ENCODE measurements around the gene IREB2.

GRCh38 chr15:78450285-78450858 lies 12.4 kb downstream of the IREB2 start:
- TF ChIP-seq CTCF (conservative IDR thresholded peaks at IDR 0.05; ENCODE audit: low read depth, low read length) (no peak), EZH2 (IDR thresholded peaks at IDR 0.05; ENCODE audit: borderline replicate concordance, low read depth, low read length, poor library complexity, severe bottlenecking) (no peak)
